HepG2 (cell line): ENCODE results near the gene OST4. TPM values are rescaled to one million over a fixed set of nuclear protein-coding genes. Genes with fewer than 3 reads are reported as not detected.
A peak's percentile ranks its signal among the peaks of the same experiment; 100 is the strongest.

Experiments used
- ATAC-seq: fragments of 200-7000 bp; cut with Tn5 transposase; 3 replicates; pipeline ENCODE4 v1.9.1; 2020; ENCODE audit warnings: mild to moderate bottlenecking, moderate library complexity
- BruUV-seq: library from RNA; stranded (reverse); fragments of 400-500 nt; replicated peaks from 2 replicates; lab custom pipeline; 2021; lab: Mats Ljungman, UMichigan
- CTCF ChIA-PET: fragments of 300-600 bp; formaldehyde crosslinking; extraction: SDS; loops from one replicate; lab custom pipeline; 2021; ENCODE audit warnings: low total read pairs, inconsistent platforms, low intra/inter-chr PET ratio; lab: Yijun Ruan, JAX
- POLR2A ChIA-PET: fragments of 350-600 bp; sonication (Branson Sonifier 250); formaldehyde crosslinking; loops from one replicate; lab custom pipeline; 2020; ENCODE audit warnings: antibody characterized with exemption, inconsistent platforms; lab: Yijun Ruan, JAX
- DNase-seq: peaks from one replicate; pipeline ENCODE4 v3.0.0-alpha.2; 2015; ENCODE audit warnings: low spot score
- FAIRE-seq: peaks from 3 replicates; lab custom pipeline; 2011; peaks lifted over from hg19 to GRCh38; lab: Jason Lieb, UNC
- H2AFZ ChIP-seq: one replicate; pipeline ENCODE4 v1.6.1; 2011; ENCODE audit warnings: low read length, inconsistent platforms
- H3K27ac ChIP-seq: fragments of 300-600 bp; 3 replicates; pipeline ENCODE4 v1.8.0; 2011; ENCODE audit warnings: mixed run types, mild to moderate bottlenecking, mixed read lengths, low read length, inconsistent platforms; ENCODE audit not compliant: insufficient read depth; ENCODE audit errors: extremely low read length
- H3K27me3 ChIP-seq, 2 experiments: fragments of 200-600 bp in 1 of 2; 2 replicates in 1 of 2; 3 replicates in 1 of 2; pipeline versions ENCODE4 v1.6.0 to v1.8.0; 2011; ENCODE audit warnings: low read length in 2 of 2, mild to moderate bottlenecking in 2 of 2, moderate library complexity in 2 of 2, inconsistent platforms in 1 of 2; ENCODE audit not compliant: insufficient read depth in 2 of 2, control insufficient read depth in 1 of 2
- H3K36me3 ChIP-seq, 2 experiments: fragments of 200-600 bp in 1 of 2; replicated peaks in 1 of 2; 2 replicates in 1 of 2; 3 replicates in 1 of 2; pipeline versions ENCODE4 v1.5.1 to v1.8.0; 2011; ENCODE audit warnings: low read length in 2 of 2, inconsistent platforms in 1 of 2; ENCODE audit not compliant: insufficient read depth in 2 of 2, control insufficient read depth in 1 of 2
- H3K4me1 ChIP-seq: 2 replicates; pipeline ENCODE4 v1.5.1; 2012; ENCODE audit warnings: low read length, inconsistent platforms; ENCODE audit not compliant: insufficient read depth
- H3K4me2 ChIP-seq: 2 replicates; pipeline ENCODE4 v1.6.0; 2011; ENCODE audit warnings: low read depth, low read length, inconsistent platforms
- H3K4me3 ChIP-seq, 3 experiments: fragments of 200-600 bp in 1 of 3; sonication (generic), shearing (Covaris generic) in 1 of 3; replicated peaks in 1 of 3; 2 replicates each; pipeline ENCODE4 v1.5.1; 2011 to 2016; ENCODE audit warnings: low read length in 3 of 3, inconsistent platforms in 2 of 3, low read depth in 2 of 3, mild to moderate bottlenecking in 2 of 3, control low read depth in 1 of 3, mixed read lengths in 1 of 3; ENCODE audit not compliant: insufficient read depth in 1 of 3
- H3K79me2 ChIP-seq: one replicate; pipeline ENCODE4 v1.6.1; 2011; ENCODE audit warnings: low read length, inconsistent platforms; ENCODE audit not compliant: insufficient read depth
- H3K9ac ChIP-seq: 2 replicates; pipeline ENCODE4 v1.6.0; 2011; ENCODE audit warnings: mild to moderate bottlenecking, low read depth, low read length, inconsistent platforms; ENCODE audit not compliant: insufficient read depth
- H3K9me3 ChIP-seq: 2 replicates; pipeline ENCODE4 v1.5.1; 2012; ENCODE audit warnings: mild to moderate bottlenecking, low read length
- H4K20me1 ChIP-seq: 2 replicates; pipeline ENCODE4 v1.6.0; 2011; ENCODE audit warnings: inconsistent platforms, mild to moderate bottlenecking, low read length, moderate library complexity; ENCODE audit not compliant: insufficient read depth
- E2F2 ChIP-seq: sonication (generic); formaldehyde crosslinking; IDR thresholded peaks from 2 replicates; pipeline ENCODE4 v1.4.0; 2020; ENCODE audit warnings: missing genetic modification reagents, borderline replicate concordance
- KLF13 ChIP-seq: sonication (generic); formaldehyde crosslinking; IDR thresholded peaks from 2 replicates; pipeline ENCODE4 v1.4.0; 2020; ENCODE audit warnings: mild to moderate bottlenecking, missing genetic modification reagents
- NFAT5 ChIP-seq: sonication (generic); formaldehyde crosslinking; IDR thresholded peaks from 2 replicates; pipeline ENCODE4 v1.4.0; 2020; ENCODE audit warnings: missing genetic modification reagents
- PHF5A ChIP-seq: IDR thresholded peaks from one replicate; pipeline ENCODE4 v1.6.1; 2018; ENCODE audit warnings: low read depth, missing genetic modification reagents; ENCODE audit not compliant: unreplicated experiment
- ZBTB8A ChIP-seq: sonication (generic); formaldehyde crosslinking; IDR thresholded peaks from 2 replicates; pipeline ENCODE4 v1.4.0; 2020; ENCODE audit warnings: mild to moderate bottlenecking, low read depth, missing genetic modification reagents, borderline replicate concordance
- ZFX ChIP-seq: sonication (generic); formaldehyde crosslinking; IDR thresholded peaks from 2 replicates; pipeline ENCODE4 v1.4.0; 2020; ENCODE audit warnings: mild to moderate bottlenecking, low read depth, missing genetic modification reagents, moderate library complexity
- ZNF687 ChIP-seq: sonication (generic); formaldehyde crosslinking; IDR thresholded peaks from 2 replicates; pipeline ENCODE4 v1.5.1; 2020; ENCODE audit warnings: mild to moderate bottlenecking, missing genetic modification reagents, moderate library complexity
- ZXDC ChIP-seq: sonication (generic); formaldehyde crosslinking; IDR thresholded peaks from 2 replicates; pipeline ENCODE4 v1.5.0; 2020; ENCODE audit warnings: mild to moderate bottlenecking, missing genetic modification reagents
- WGBS: methylation state at CpG from one replicate; pipeline ENCODE4 v1.1.6; 2017; ENCODE audit warnings: low lambda C conversion rate; 5-methylcytosine and 5-hydroxymethylcytosine counted together
- in situ Hi-C: cut with HindIII; loops from 2 replicates; pipeline ENCODE4 v1.10.0; 2017; ENCODE audit warnings: low pct_unique_long_range_greater_than_20kb; ENCODE audit not compliant: extremely low pct_ligation_motif_present
- intact Hi-C: fragments of 100-400 bp; cut with micrococcal nuclease; formaldehyde crosslinking; loops from one replicate; pipeline ENCODE4 v1.10.0; 2022; ENCODE audit not compliant: unreplicated experiment
- polyA plus RNA-seq, 8 experiments: library from polyadenylated mRNA; depleted of rRNA in 3 of 8; stranded (reverse) in 7 of 8; unstranded in 1 of 8; fragments of >200 nt; fragmentation: Illumina TruSeq in 4 of 8; extraction: Trizol in 4 of 8; gene quantifications; 2 replicates each; pipeline versions ENCODE4 v1.2.1 to v1.2.3, GENCODE V29; 2011 to 2016; ENCODE audit warnings: low read depth in 4 of 8, missing spikeins in 1 of 8, mixed read lengths in 1 of 8; ENCODE audit not compliant: insufficient read depth in 1 of 8
- total RNA-seq, 5 experiments: library from RNA; depleted of rRNA; stranded (reverse); fragments of >200 nt; fragmentation: Illumina TruSeq; extraction: Trizol; gene quantifications; 2 replicates each; pipeline ENCODE4 v1.2.3, GENCODE V29; 2016; ENCODE audit warnings: low read depth in 1 of 5

OST4 gene
- total and polyA plus RNA-seq, 2 of the 13 experiments (the other 11 are each of a cell fraction or from before 2014, with no cell fraction given), result 498 to 584 TPM

- POLR2A ChIA-PET, result no interaction called here
- Histone ChIP-seq H3K9me3 (no peaks in the 10 kb centered on the region), H3K27me3 (no peaks in the 10 kb centered on the region), H3K79me2 (peaks cover 6% of the 10 kb centered on the region), H3K4me2 (no peak overlapping the region), H3K27ac (no peak overlapping the region), H4K20me1 (no peaks in the 10 kb centered on the region), H3K9ac (no peak overlapping the region), H3K4me1 (peaks cover 27% of the 10 kb centered on the region), H3K4me3 (no peak overlapping the region), H3K36me3 (peaks cover 4 to 39% of the 10 kb centered on the region in 2 experiments), H2AFZ (no peak overlapping the region)
- ATAC-seq (no peak), DNase-seq (no peak), FAIRE-seq (no peak)
- BruUV-seq, result no TSS peak
- CTCF ChIA-PET, result interaction anchor here (1.1 to 3.3 kb wide), 6 partner anchors 13 to 204 kb away, joined by 3 to 43 read pairs (median 6); partner anchors contain the start of gene KHK
- in situ Hi-C loops, result loop anchor here (5.0 kb wide), 2 partner anchors 98 to 183 kb away; partner anchors contain the start of gene TRIM54
- intact Hi-C loops, result loop anchor here (5.0 kb wide), 2 partner anchors 113 to 193 kb away; partner anchors contain the start of genes ATRAID and SLC5A6
- WGBS, result 95% methylated on average over 11 of the region's 19 CpGs
- TF ChIP-seq ZFX (CRISPR knock-in tag) (peak; percentile 2; the same call in 1 of the 2 replicates), ZBTB8A (CRISPR knock-in tag) (no peak), KLF13 (no peak), ZNF687 (peak; percentile 17; the same call in 1 of the 2 replicates), PHF5A (CRISPR knock-in tag) (no peak), NFAT5 (CRISPR knock-in tag) (0 out of 2 replicates have a peak, but pooled peaks have one; percentile 44), ZXDC (no peak), E2F2 (no peak)
These were observed 28.0 kb upstream of the OST4 start for GRCh38 chr2:27099334-27099955.
